ENCODE measurements around the gene KCNF1. TPM values are rescaled to one million over a fixed set of nuclear protein-coding genes. Genes with fewer than 3 reads are reported as not detected.

Gene KCNF1
- total RNA-seq, 1 donor from 2014 or later = 0.55 TPM

- H3K9me3 Mint-ChIP-seq (ENCODE audit: low read depth) = no peaks in the 10 kb centered on the region
- TF ChIP-seq CTCF (IDR thresholded peaks at IDR 0.05; ENCODE audit: unreplicated experiment) = peak; percentile 35
- DNase-seq (ENCODE audit: low spot score, unreplicated experiment) = no peak
- peaks cover 54% of the 10 kb centered on the region for H3K27me3 Mint-ChIP-seq
- H3K4me3 Mint-ChIP-seq (ENCODE audit: low read depth) = no peak overlapping the region
- peaks cover 5% of the 10 kb centered on the region for H3K4me1 Mint-ChIP-seq (ENCODE audit: low read depth)
- no peak overlapping the region for H3K27ac Mint-ChIP-seq
- no peaks in the 10 kb centered on the region for H3K36me3 Mint-ChIP-seq (ENCODE audit: insufficient read depth)
These were observed 1.8 kb upstream of the KCNF1 start for GRCh38 chr2:10909996-10910341.

- no peak for TF ChIP-seq CTCF (IDR thresholded peaks at IDR 0.05; ENCODE audit: unreplicated experiment)
- Mint-ChIP-seq H3K4me1 (ENCODE audit: low read depth) (peaks cover 5% of the 10 kb centered on the region), H3K27me3 (peaks cover 54% of the 10 kb centered on the region), H3K9me3 (ENCODE audit: low read depth) (no peaks in the 10 kb centered on the region), H3K4me3 (ENCODE audit: low read depth) (peak overlapping the region; percentile 22), H3K27ac (no peak overlapping the region), H3K36me3 (ENCODE audit: insufficient read depth) (no peaks in the 10 kb centered on the region)
- DNase-seq (ENCODE audit: low spot score, unreplicated experiment) = no peak
These were observed 1.1 kb upstream of the KCNF1 start for GRCh38 chr2:10910625-10911024.

GRCh38 chr2:10912076-10912731 lies 470 bp downstream of the KCNF1 start:
- peaks cover 5% of the 10 kb centered on the region for H3K4me1 Mint-ChIP-seq (ENCODE audit: low read depth)
- H3K27ac Mint-ChIP-seq = no peak overlapping the region
- H3K4me3 Mint-ChIP-seq (ENCODE audit: low read depth) = peak overlapping the region; percentile 65
- H3K27me3 Mint-ChIP-seq = peaks cover 67% of the 10 kb centered on the region
- no peak for DNase-seq (ENCODE audit: low spot score, unreplicated experiment)
- H3K36me3 Mint-ChIP-seq (ENCODE audit: insufficient read depth) = no peaks in the 10 kb centered on the region
- TF ChIP-seq CTCF (IDR thresholded peaks at IDR 0.05; ENCODE audit: unreplicated experiment) = no peak
- no peaks in the 10 kb centered on the region for H3K9me3 Mint-ChIP-seq (ENCODE audit: low read depth)

- H3K36me3 Mint-ChIP-seq (ENCODE audit: insufficient read depth) = no peaks in the 10 kb centered on the region
- DNase-seq (ENCODE audit: low spot score, unreplicated experiment) = no peak
- H3K4me3 Mint-ChIP-seq (ENCODE audit: low read depth) = peak overlapping the region; percentile 65
- peaks cover 5% of the 10 kb centered on the region for H3K4me1 Mint-ChIP-seq (ENCODE audit: low read depth)
- H3K9me3 Mint-ChIP-seq (ENCODE audit: low read depth) = no peaks in the 10 kb centered on the region
- peaks cover 69% of the 10 kb centered on the region for H3K27me3 Mint-ChIP-seq
- no peak for TF ChIP-seq CTCF (IDR thresholded peaks at IDR 0.05; ENCODE audit: unreplicated experiment)
- H3K27ac Mint-ChIP-seq = no peak overlapping the region
These were observed 1.2 kb downstream of the KCNF1 start for GRCh38 chr2:10912796-10913455.

GRCh38 chr2:10913501-10914271 lies 2.0 kb downstream of the KCNF1 start:
- TF ChIP-seq CTCF (IDR thresholded peaks at IDR 0.05; ENCODE audit: unreplicated experiment) = no peak
- Mint-ChIP-seq H3K36me3 (ENCODE audit: insufficient read depth) (no peaks in the 10 kb centered on the region), H3K4me1 (ENCODE audit: low read depth) (peaks cover 5% of the 10 kb centered on the region), H3K9me3 (ENCODE audit: low read depth) (no peaks in the 10 kb centered on the region), H3K27ac (no peak overlapping the region), H3K27me3 (peaks cover 67% of the 10 kb centered on the region), H3K4me3 (ENCODE audit: low read depth) (peak overlapping the region; percentile 65)
- no peak for DNase-seq (ENCODE audit: low spot score, unreplicated experiment)
